Panc1 (cell line): Measurements from ENCODE around the gene HUNK. TPM values are rescaled to one million over a fixed set of nuclear protein-coding genes. Genes with fewer than 3 reads are reported as not detected.
"Not testable (repeated sequence)": the region's sequence is repeated elsewhere in the genome, so short reads cannot be mapped to it uniquely, and the experiment has no call there.

Experiments used
- ATAC-seq: fragments of 200-7000 bp; cut with Tn5 transposase; 2 replicates; pipeline ENCODE4 v1.9.1; 2020; ENCODE audit warnings: mild to moderate bottlenecking, moderate library complexity
- BruUV-seq: library from RNA; stranded (reverse); fragments of 400-500 nt; replicated peaks from 2 replicates; lab custom pipeline; 2021; lab: Mats Ljungman, UMichigan
- CTCF ChIA-PET: fragments of 300-600 bp; sonication (Branson Sonifier 250); formaldehyde crosslinking; loops from one replicate; lab custom pipeline; 2022; ENCODE audit warnings: antibody characterized with exemption; lab: Charles Lee
- POLR2A ChIA-PET: fragments of 300-600 bp; sonication (Branson Sonifier 250); formaldehyde crosslinking; loops from one replicate; lab custom pipeline; 2022; ENCODE audit warnings: antibody characterized with exemption; lab: Charles Lee
- DNase-seq: peaks from one replicate; pipeline ENCODE4 v3.0.0-alpha.2; 2010; ENCODE audit warnings: low read depth, low spot score
- H3K27ac ChIP-seq: 2 replicates; pipeline ENCODE4 v1.5.1; 2011; ENCODE audit warnings: mild to moderate bottlenecking, low read length, inconsistent platforms
- H3K27me3 ChIP-seq: fragments of 200-500 bp; sonication (Bioruptor generic); 2 replicates; pipeline ENCODE4 v1.6.0; 2014; ENCODE audit warnings: low read length, inconsistent platforms; ENCODE audit not compliant: control insufficient read depth, insufficient read depth
- H3K36me3 ChIP-seq: fragments of 200-500 bp; sonication (Bioruptor generic); 2 replicates; pipeline ENCODE4 v1.5.1; 2014; ENCODE audit warnings: inconsistent platforms, mild to moderate bottlenecking, low read length, moderate library complexity; ENCODE audit not compliant: control insufficient read depth, insufficient read depth
- H3K4me1 ChIP-seq: 2 replicates; pipeline ENCODE4 v1.5.1; 2011; ENCODE audit warnings: inconsistent platforms, mild to moderate bottlenecking, low read length, moderate library complexity; ENCODE audit not compliant: control insufficient read depth, insufficient read depth
- H3K4me3 ChIP-seq, 2 experiments: 2 replicates each; pipeline ENCODE4 v1.5.1; 2011 to 2012; ENCODE audit warnings: low read depth in 2 of 2, low read length in 2 of 2, mild to moderate bottlenecking in 2 of 2, inconsistent platforms in 1 of 2, moderate library complexity in 1 of 2
- H3K9me3 ChIP-seq: fragments of 200-500 bp; sonication (Bioruptor generic); 2 replicates; pipeline ENCODE4 v1.5.1; 2014; ENCODE audit warnings: low read depth, mild to moderate bottlenecking, inconsistent platforms, low read length, moderate library complexity; ENCODE audit not compliant: control insufficient read depth, insufficient read depth
- CTCF ChIP-seq: fragments of 450-650 bp; IDR thresholded peaks from 2 replicates; pipeline ENCODE4 v1.5.1; 2017; ENCODE audit warnings: mild to moderate bottlenecking
- POLR2AphosphoS5 ChIP-seq: IDR thresholded peaks from 2 replicates; pipeline ENCODE4 v1.6.1; 2012; ENCODE audit warnings: mild to moderate bottlenecking, low read depth, low read length, moderate library complexity
- REST ChIP-seq, 2 experiments: IDR thresholded peaks; 2 replicates each; pipeline ENCODE4 v1.6.1; 2011 to 2012; ENCODE audit warnings: low read depth in 2 of 2, control low read depth in 1 of 2, low read length in 1 of 2, mild to moderate bottlenecking in 1 of 2, moderate library complexity in 1 of 2; ENCODE audit not compliant: insufficient read depth in 1 of 2
- SIN3A ChIP-seq: IDR thresholded peaks from 2 replicates; pipeline ENCODE4 v1.6.1; 2012; ENCODE audit warnings: low read depth, mild to moderate bottlenecking, low read length, moderate library complexity, borderline replicate concordance; ENCODE audit not compliant: insufficient read depth
- TCF7L2 ChIP-seq: IDR thresholded peaks from 2 replicates; pipeline ENCODE4 v1.6.1; 2011; ENCODE audit warnings: mild to moderate bottlenecking, low read depth, low read length, inconsistent platforms
- in situ Hi-C: cut with HindIII; loops from 2 replicates; pipeline ENCODE4 v1.10.0; 2016; ENCODE audit warnings: low sequenced_read_pairs, low pct_unique_long_range_greater_than_20kb
- intact Hi-C: fragments of 100-400 bp; cut with micrococcal nuclease; formaldehyde crosslinking; loops from one replicate; pipeline ENCODE4 v1.10.0; 2022; ENCODE audit not compliant: unreplicated experiment
- total RNA-seq: library from RNA; stranded (reverse); gene quantifications from one replicate; pipeline ENCODE4 v1.2.1, GENCODE V29; 2021; ENCODE audit not compliant: unreplicated experiment

Gene HUNK
- total RNA-seq, 1 experiment from 2014 or later, result 0.05 TPM

DNA sequence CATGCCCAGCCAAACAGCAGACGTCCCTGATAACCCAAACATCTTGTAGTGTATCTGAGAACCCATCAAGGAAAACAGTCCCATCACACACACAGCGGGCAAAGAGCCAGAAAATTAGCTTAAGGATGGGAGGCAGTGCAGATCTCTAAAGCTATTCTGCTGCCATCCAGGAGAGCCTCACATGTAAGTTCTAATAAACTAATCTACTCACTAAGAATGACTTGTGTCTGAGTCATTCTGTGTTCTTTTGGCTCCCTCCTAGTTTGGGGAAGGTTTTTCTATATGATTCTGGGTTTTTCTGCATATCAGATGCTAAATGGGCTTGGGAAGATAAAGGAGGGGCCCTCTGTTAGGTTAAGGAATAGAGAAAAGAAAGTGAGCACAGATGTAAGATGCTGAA, 162.8 kb downstream of the HUNK start:
- ATAC-seq (no peak), DNase-seq (no peak)
- Histone ChIP-seq H3K4me1 (no peaks in the 10 kb centered on the region), H3K27ac (no peak overlapping the region), H3K27me3 (no peaks in the 10 kb centered on the region), H3K9me3 (no peaks in the 10 kb centered on the region), H3K4me3 (no peak overlapping the region), H3K36me3 (no peaks in the 10 kb centered on the region)
- in situ Hi-C loops (no loop called here), intact Hi-C loops (no loop called here)
- TF ChIP-seq SIN3A (no peak), POLR2AphosphoS5 (no peak)
- ChIA-PET POLR2A (no interaction called here), CTCF (no interaction called here)
- no TSS peak for BruUV-seq

DNA sequence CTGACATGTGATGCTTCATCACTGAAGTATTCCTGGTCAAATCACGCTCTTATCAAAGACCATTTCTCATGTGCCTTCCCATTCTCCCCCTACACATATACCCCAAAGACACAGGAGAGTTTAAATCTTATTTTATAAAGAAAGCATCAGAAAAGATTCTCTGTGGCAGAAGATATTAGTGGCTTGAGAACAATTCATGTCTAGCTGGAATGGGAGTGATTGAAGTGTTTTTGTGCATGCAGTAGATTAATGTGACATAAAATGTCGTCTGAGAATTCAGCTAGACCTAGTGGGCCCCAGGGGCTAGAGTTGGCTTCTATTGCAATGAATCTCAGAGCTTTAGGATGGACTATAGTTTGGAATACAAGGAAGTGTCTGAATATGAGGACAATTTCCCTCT, 163.9 kb downstream of the HUNK start:
- Histone ChIP-seq H3K27me3 (no peaks in the 10 kb centered on the region), H3K27ac (no peak overlapping the region), H3K9me3 (no peaks in the 10 kb centered on the region), H3K36me3 (no peaks in the 10 kb centered on the region), H3K4me1 (no peaks in the 10 kb centered on the region), H3K4me3 (no peak overlapping the region)
- intact Hi-C loops, result no loop called here
- POLR2A ChIA-PET, result no interaction called here
- no peak for DNase-seq
- CTCF ChIA-PET, result no interaction called here
- TF ChIP-seq REST (IDR thresholded peaks at IDR 0.05; ENCODE audit: insufficient read depth in 1 of 2, low read depth in 2 of 2, low read length in 1 of 2) (no peak), CTCF (no peak), POLR2AphosphoS5 (no peak), SIN3A (no peak), TCF7L2 (no peak)
- BruUV-seq, result no TSS peak
- ATAC-seq, result no peak
- in situ Hi-C loops, result no loop called here

DNA sequence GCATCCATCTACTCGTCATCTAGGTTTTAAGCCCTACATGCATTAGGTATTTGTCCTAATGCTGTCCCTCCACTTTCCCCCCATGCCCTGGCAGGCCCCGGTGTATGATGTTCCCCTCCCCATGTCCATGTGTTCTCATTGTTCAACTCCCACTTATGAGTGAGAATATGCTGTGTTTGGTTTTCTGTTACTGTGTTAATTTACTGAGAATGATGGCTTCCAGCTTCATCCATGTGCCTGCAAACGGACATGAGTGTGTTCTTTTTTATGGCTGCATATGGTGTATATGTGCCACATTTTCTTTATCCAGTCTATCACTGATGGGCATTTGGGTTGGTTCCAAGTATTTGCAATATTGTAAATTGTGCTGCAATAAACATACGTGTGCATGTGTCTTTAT, 165.9 kb downstream of the HUNK start:
- H3K27ac ChIP-seq, H3K4me1 ChIP-seq, ATAC-seq, H3K9me3 ChIP-seq, DNase-seq, intact Hi-C loops, H3K27me3 ChIP-seq, H3K36me3 ChIP-seq, H3K4me3 ChIP-seq, CTCF ChIA-PET, in situ Hi-C loops, BruUV-seq, POLR2A ChIA-PET: not testable (repeated sequence)
